GM12864 (cell line): ENCODE data around the gene WIPF2.

Experiments
- DNase-seq: peaks from one replicate; pipeline ENCODE4 v3.0.0-alpha.2; 2011; ENCODE audit warnings: low read depth
- H3K4me3 ChIP-seq: 2 replicates; pipeline ENCODE4 v1.5.1; 2011; ENCODE audit warnings: mild to moderate bottlenecking, low read depth, low read length, control low read depth
- CTCF ChIP-seq: IDR thresholded peaks from 2 replicates; pipeline ENCODE4 v1.5.1; 2011; ENCODE audit warnings: low read depth, mild to moderate bottlenecking, moderate library complexity, low read length, control low read depth, inconsistent platforms; ENCODE audit errors: missing control alignments

WIPF2 gene

DNA sequence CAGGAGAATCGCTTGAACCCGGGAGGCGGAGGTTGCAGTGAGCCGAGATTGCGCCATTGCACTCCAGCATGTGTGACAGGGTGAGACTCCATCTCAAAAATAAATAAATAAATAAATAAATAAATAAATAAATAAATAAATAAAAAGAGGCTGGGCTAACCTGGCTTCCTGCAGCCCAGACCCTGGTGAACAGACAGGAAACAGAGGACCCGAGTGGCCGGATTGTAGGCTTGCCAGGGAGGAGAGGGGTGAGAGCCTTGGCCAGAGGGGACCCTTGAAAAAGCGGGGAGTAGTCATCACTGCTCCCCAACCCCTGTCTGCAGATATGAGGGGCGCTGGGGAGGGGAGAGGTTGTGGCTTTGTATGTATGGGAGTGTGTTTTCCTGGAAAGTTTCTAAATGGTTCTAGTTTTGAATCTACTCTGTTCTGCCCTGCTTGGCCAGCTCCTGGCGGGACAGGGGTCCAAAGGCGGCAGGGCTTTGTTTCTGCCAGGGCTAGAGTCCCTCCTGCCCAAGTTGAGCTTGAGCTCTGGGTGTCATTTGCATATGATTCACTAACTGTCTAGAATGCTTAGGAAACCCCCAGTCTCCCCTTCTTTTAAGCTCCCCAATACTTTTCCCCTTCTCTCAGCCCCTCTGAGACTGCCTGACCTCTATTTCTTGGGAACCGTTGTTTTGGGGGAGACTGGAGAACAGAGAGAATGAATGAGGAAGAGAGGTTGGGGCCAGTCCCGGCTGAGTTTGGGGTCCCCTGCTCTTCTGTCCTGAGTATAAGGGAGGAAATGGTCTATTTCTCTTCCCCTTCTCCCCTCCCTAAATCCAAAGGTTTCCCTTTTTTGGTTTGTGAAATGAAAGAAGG is 106.3 kb downstream of the WIPF2 start:
- DNase-seq: no peak
- no peak for TF ChIP-seq CTCF
- peak overlapping the region; percentile 42 for H3K4me3 ChIP-seq

DNA sequence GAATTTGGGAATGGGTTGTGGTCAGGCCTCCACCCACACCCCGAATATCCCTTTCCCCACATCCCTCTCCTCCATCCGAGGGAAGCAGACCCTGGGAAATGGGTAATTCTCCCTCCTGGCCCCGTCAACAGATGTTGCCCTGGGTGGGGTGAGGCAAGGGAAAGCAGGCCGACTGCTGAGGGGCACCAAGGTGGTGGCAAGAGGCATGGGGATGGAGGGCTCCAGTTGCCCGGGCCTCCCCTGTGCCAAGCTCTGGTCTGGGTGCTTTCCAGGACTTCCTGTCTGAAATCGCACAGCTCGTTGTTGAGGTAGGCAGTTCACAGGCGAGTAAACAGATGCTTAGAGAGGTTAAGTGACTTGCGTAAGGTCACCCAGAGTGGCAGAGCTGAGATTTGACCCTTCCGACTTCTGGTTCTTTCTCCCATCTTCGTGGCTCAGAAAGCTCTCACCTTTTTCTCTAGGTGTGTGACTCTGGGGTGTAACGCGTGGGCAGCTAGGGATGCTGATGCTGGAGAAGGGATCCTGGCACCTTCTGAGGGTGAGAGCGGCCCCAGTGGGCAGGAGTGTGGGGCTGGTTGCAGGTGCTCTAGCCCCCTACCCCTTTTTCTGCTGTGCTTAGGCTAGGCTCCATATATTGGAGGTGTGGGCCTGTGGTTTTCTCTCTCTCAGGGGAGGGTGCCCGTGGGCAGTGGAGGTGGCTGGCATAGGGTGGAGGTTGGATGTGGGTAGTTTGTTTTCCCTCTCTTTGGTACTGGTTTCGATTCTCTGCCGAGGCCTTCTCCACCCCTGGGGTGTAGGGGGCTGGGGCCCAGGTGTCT is 107.1 kb downstream of the WIPF2 start:
- no peak for TF ChIP-seq CTCF
- DNase-seq: no peak
- peak overlapping the region; percentile 42 for H3K4me3 ChIP-seq

DNA sequence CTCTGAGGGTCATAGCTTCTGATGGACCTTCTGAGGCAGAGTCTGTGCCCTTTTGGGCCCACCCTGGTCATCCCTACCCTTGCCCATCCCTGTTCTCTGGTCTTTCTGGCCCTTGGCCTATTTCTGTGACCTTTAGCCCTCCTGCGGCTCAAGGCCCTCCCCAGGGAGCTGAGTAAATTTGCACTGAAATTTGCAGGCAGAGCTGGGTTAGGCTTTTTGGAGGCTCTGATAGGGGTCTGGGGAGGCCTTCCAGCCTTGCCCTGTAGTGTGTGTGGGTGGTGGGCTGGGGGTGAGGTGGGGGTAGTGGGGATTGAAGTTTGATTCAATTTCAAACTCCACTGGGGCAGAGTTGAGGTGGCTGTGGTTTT is 107.7 kb downstream of the WIPF2 start:
- no peak for TF ChIP-seq CTCF
- no peak for DNase-seq
- peak overlapping the region; percentile 42 for H3K4me3 ChIP-seq

DNA sequence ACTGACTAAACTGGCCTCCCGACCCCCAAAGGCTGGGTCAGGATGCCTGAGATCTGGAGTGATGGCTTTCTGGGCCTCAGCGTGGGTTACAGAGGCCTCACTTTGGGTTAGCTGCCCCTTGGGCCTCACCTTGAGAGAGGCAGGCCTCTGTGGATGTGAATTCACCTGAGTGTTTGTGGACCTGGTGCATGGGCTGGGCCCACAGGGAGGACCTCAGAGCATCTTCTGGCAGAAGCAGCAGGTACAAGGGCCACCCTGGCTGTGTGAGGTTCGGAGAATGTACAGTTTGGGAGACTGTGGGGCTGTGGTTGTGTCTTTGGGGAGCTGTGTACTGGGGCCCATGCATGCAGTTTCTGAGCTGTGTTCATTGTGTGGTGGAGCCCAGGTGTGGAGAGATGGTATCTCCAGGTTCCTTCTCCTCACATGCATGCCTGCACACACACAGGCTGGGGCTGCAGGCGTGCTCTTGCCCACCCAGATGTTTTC is 108.2 kb downstream of the WIPF2 start:
- peak overlapping the region; percentile 42; the same call in 1 of the 2 replicates for H3K4me3 ChIP-seq
- no peak for DNase-seq
- TF ChIP-seq CTCF: no peak

DNA sequence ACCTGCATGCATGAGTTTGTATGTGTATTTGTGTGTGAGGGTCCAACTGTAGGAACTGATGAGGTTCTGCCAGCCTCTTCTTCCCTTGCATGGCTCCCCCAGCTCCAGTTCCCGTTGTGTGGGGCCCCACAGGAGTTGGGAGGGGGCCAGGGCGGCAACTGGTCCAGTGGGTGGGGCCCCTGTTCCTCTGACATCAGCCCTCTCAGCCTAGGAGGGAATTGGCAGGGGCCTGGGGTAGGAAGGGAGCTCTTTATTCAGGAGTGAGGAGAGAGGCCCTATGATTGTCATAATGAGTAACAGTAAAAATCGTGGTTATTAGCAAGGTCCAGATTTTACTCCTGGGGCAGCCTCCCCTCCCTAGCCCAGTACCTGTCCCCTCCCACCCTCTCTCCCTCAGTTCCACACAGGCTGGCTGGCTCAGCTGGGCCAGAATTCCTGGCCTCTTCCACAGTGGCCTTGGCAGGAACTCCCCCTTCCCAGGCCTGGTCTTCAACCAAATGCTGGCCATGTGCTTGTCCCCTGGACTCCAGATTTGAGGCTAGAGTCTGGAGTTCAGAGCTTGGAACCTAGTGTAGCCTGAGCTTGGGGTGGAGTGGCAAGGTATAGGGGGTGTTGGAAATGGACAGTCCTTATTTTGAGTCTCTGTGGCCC is 108.8 kb downstream of the WIPF2 start:
- no peak for DNase-seq
- peak overlapping the region; percentile 42; the same call in 1 of the 2 replicates for H3K4me3 ChIP-seq
- TF ChIP-seq CTCF: no peak

- H3K4me3 ChIP-seq: no peak overlapping the region
- no peak for TF ChIP-seq CTCF
- no peak for DNase-seq
Observed at GRCh38 chr17:40328386-40328766, 109.3 kb downstream of the WIPF2 start.
